ENCODE measurements around the gene CAPN11. TPM values are rescaled to one million over a fixed set of nuclear protein-coding genes. Genes with fewer than 3 reads are reported as not detected.

Gene CAPN11
- total and polyA plus RNA-seq, 2 of the 4 experiments (the other 2 are of a cell fraction) = not detected

- in situ Hi-C loops (cut with MboI; ENCODE audit: low sequenced_read_pairs) = loop anchor here (5.0 kb wide), 1 partner anchor 58 kb away; no protein-coding TSS in a partner anchor
- H2BK120ac ChIP-seq (ENCODE audit: low read depth, low read length) = no peak overlapping the region
- H3K36me3 ChIP-seq (ENCODE audit: control insufficient read depth, insufficient read depth, low read length) = peaks cover 2% of the 10 kb centered on the region; the same call in 1 of the 2 replicates
- dilution Hi-C loops (cut with HindIII; ENCODE audit: low sequenced_read_pairs, unreplicated experiment) = no loop called here
- intact Hi-C loops (cut with micrococcal nuclease) = no loop called here
- no peak for DNase-seq
- no peak overlapping the region for H3K9ac ChIP-seq (ENCODE audit: low read depth, low read length)
- no peaks in the 10 kb centered on the region for H3K79me1 ChIP-seq (ENCODE audit: low read depth in 1 of 2, low read length in 2 of 2)
- no peaks in the 10 kb centered on the region for H3K27me3 ChIP-seq (ENCODE audit: control insufficient read depth, insufficient read depth, low read length)
- H2BK5ac ChIP-seq (ENCODE audit: low read depth, low read length, poor library complexity, severe bottlenecking) = no peak overlapping the region
- H2BK20ac ChIP-seq (ENCODE audit: low read depth, low read length) = no peak overlapping the region
- H3K4me2 ChIP-seq (ENCODE audit: low read depth, low read length) = no peak overlapping the region
- ChIA-PET CTCF (no interaction called here), POLR2A (ENCODE audit: unreplicated experiment) (no interaction called here)
- H3K4me1 ChIP-seq (ENCODE audit: control insufficient read depth, insufficient read depth, low read length) = peaks cover 10% of the 10 kb centered on the region
- no peak overlapping the region for H3K4me3 ChIP-seq (ENCODE audit: insufficient read depth, low read depth, low read length)
- no peak overlapping the region for H3K27ac ChIP-seq (ENCODE audit: insufficient read depth, low read length)
- H3K23ac ChIP-seq (ENCODE audit: low read depth, low read length) = no peak overlapping the region
- no peak overlapping the region for H3K18ac ChIP-seq (ENCODE audit: low read depth, low read length)
- no peak overlapping the region for H2AK5ac ChIP-seq (ENCODE audit: low read depth, low read length)
- ATAC-seq (ENCODE audit: low read depth) = no peak
- no peak overlapping the region for H3K14ac ChIP-seq (replicated peaks; ENCODE audit: low read depth, low read length)
- H3K9me1 ChIP-seq (ENCODE audit: insufficient read depth, low read length) = no peaks in the 10 kb centered on the region
- no CpG with 5 or more reads among the region's 10 CpGs for WGBS, 2 experiments (ENCODE audit: extremely low coverage in 2 of 2, insufficient read length in 1 of 2)
- H3K4ac ChIP-seq (ENCODE audit: low read depth, low read length) = no peak overlapping the region
- no peaks in the 10 kb centered on the region for H3K9me3 ChIP-seq (ENCODE audit: control insufficient read depth, insufficient read depth, low read length)
- BruUV-seq (replicated peaks) = no TSS peak
- H4K5ac ChIP-seq (ENCODE audit: low read depth, low read length) = no peak overlapping the region
- H4K8ac ChIP-seq (ENCODE audit: low read depth in 2 of 2, low read length in 2 of 2) = no peak overlapping the region
- H4K20me1 ChIP-seq (ENCODE audit: insufficient read depth, low read length) = no peaks in the 10 kb centered on the region
- no peak overlapping the region for H3K56ac ChIP-seq (ENCODE audit: extremely low read depth, insufficient read depth, low read length)
- no peak overlapping the region for H2AK9ac ChIP-seq (replicated peaks; ENCODE audit: low read depth, low read length, poor library complexity)
- H2AFZ ChIP-seq (replicated peaks; ENCODE audit: low read length, poor library complexity) = no peak overlapping the region
- H4K91ac ChIP-seq (ENCODE audit: insufficient read depth, low read depth, low read length) = no peak overlapping the region
- no peak overlapping the region for H2BK15ac ChIP-seq (ENCODE audit: low read depth, low read length)
- TF ChIP-seq MAFK (IDR thresholded peaks at IDR 0.05; ENCODE audit: low read depth, low read length) = no peak
- no peak for TF ChIP-seq POLR2A (IDR thresholded peaks at IDR 0.05; ENCODE audit: low read depth, low read length)
- TF ChIP-seq CEBPB (IDR thresholded peaks at IDR 0.05; ENCODE audit: low read depth, low read length) = no peak
- no peak for TF ChIP-seq RFX5 (IDR thresholded peaks at IDR 0.05; ENCODE audit: low read depth, low read length)
- TF ChIP-seq RAD21 (IDR thresholded peaks at IDR 0.05; ENCODE audit: low read length) = no peak
- TF ChIP-seq MXI1 (IDR thresholded peaks at IDR 0.05; ENCODE audit: borderline replicate concordance, low read depth, low read length) = no peak
- TF ChIP-seq ELK1 (IDR thresholded peaks at IDR 0.05; ENCODE audit: borderline replicate concordance, low read depth, low read length) = no peak
- no peak for TF ChIP-seq FOS (IDR thresholded peaks at IDR 0.05; ENCODE audit: low read depth, low read length)
- TF ChIP-seq BHLHE40 (IDR thresholded peaks at IDR 0.05; ENCODE audit: low read depth, low read length) = no peak
- no peak for TF ChIP-seq USF2 (IDR thresholded peaks at IDR 0.05; ENCODE audit: low read depth, low read length)
- no peak for TF ChIP-seq CTCF (conservative IDR thresholded peaks at IDR 0.05; ENCODE audit: low read depth, low read length)
- TF ChIP-seq CHD1 (IDR thresholded peaks at IDR 0.05; ENCODE audit: low read depth, low read length) = no peak
- no peak for TF ChIP-seq NFE2L2 (IDR thresholded peaks at IDR 0.05; ENCODE audit: low read depth, low read length)
Measured at GRCh38 chr6:44230034-44230675, 71.5 kb downstream of the CAPN11 start.
